Activated CD4-positive, alpha-beta T cell treated with anti-CD3 and anti-CD28 coated beads, Interleukin-2, amount 10 ng/mL, durations not matched to agents 24 days and 14 days (primary cell): Measurements from ENCODE around the gene BBC3. TPM values are rescaled to one million over a fixed set of nuclear protein-coding genes. Genes with fewer than 3 reads are reported as not detected.
"Not testable (repeated sequence)": the region's sequence is repeated elsewhere in the genome, so short reads cannot be mapped to it uniquely, and the experiment has no call there.

ENCODE experiments used
- DNase-seq: peaks from one replicate; pipeline ENCODE4 v3.0.0; 2022
- H3K27ac Mint-ChIP-seq: one replicate; pipeline ENCODE4 v1.8.0; 2022; ENCODE audit warnings: mild to moderate bottlenecking, mixed read lengths
- H3K27me3 Mint-ChIP-seq: one replicate; pipeline ENCODE4 v1.8.0; 2022; ENCODE audit warnings: mixed read lengths
- H3K36me3 Mint-ChIP-seq: one replicate; pipeline ENCODE4 v1.8.0; 2022; ENCODE audit warnings: low read depth, mild to moderate bottlenecking, mixed read lengths
- H3K4me1 Mint-ChIP-seq: one replicate; pipeline ENCODE4 v1.8.0; 2021; ENCODE audit warnings: mixed read lengths
- H3K4me3 Mint-ChIP-seq: one replicate; pipeline ENCODE4 v1.8.0; 2022; ENCODE audit warnings: mild to moderate bottlenecking, moderate library complexity, mixed read lengths
- H3K9me3 Mint-ChIP-seq: one replicate; pipeline ENCODE4 v1.8.0; 2021; ENCODE audit warnings: mixed read lengths
- intact Hi-C: fragments of 100-400 bp; cut with micrococcal nuclease; formaldehyde crosslinking; loops from one replicate; pipeline ENCODE4 v1.15.1; 2023
- total RNA-seq: library from RNA; stranded (reverse); gene quantifications from 2 replicates; pipeline ENCODE4 v1.2.3, GENCODE V29; 2022

The BBC3 gene
- total RNA-seq, 1 donor from 2014 or later = 17.4 TPM

DNA sequence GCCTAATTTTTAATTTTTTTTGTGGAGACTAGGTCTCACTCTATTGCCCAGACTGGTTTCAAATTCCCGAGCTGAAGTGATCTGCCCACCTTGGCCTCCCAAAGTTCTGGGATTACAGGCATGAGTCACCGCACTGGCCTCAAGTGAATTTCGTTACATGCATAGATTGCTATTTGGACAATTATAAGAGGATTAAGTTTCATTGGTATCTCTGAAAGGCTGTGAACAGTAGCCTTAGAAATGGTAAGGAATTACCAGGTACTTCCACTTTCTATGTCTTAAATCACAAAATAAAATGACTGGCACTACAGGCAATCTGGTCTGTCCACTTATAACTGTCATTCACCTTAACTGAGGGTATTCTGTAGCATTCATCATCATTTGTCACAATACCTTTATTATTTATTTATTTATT, 22.5 kb upstream of the BBC3 start:
- Mint-ChIP-seq H3K4me3 (no peak overlapping the region), H3K9me3 (no peaks in the 10 kb centered on the region), H3K36me3 (peaks cover 12% of the 10 kb centered on the region), H3K27ac (no peak overlapping the region), H3K27me3 (peaks cover 2% of the 10 kb centered on the region), H3K4me1 (peaks cover 23% of the 10 kb centered on the region)
- intact Hi-C loops = no loop called here
- no peak for DNase-seq

DNA sequence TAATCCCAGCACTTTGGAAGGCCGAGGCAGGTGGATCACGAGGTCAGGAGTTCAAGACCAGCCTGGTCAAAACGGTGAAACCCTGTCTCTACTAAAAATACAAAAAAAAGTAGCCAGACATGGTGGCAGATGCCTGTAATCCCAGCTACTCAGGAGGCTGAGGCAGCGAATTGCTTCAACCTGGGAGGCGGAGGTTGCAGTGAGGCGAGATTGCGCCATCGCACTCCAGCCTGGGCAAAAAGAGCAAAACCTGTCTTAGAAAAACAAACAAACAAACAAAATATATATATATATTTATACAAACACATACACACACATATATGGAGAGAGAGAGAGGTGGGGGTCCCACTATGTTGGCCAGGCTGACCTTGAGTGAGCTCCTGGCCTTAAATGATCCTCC, 22.0 kb upstream of the BBC3 start:
- H3K9me3 Mint-ChIP-seq, H3K27ac Mint-ChIP-seq, H3K4me3 Mint-ChIP-seq, intact Hi-C loops, DNase-seq, H3K27me3 Mint-ChIP-seq: not testable (repeated sequence)
- peaks cover 11% of the 10 kb centered on the region for H3K36me3 Mint-ChIP-seq
- H3K4me1 Mint-ChIP-seq = peaks cover 20% of the 10 kb centered on the region

DNA sequence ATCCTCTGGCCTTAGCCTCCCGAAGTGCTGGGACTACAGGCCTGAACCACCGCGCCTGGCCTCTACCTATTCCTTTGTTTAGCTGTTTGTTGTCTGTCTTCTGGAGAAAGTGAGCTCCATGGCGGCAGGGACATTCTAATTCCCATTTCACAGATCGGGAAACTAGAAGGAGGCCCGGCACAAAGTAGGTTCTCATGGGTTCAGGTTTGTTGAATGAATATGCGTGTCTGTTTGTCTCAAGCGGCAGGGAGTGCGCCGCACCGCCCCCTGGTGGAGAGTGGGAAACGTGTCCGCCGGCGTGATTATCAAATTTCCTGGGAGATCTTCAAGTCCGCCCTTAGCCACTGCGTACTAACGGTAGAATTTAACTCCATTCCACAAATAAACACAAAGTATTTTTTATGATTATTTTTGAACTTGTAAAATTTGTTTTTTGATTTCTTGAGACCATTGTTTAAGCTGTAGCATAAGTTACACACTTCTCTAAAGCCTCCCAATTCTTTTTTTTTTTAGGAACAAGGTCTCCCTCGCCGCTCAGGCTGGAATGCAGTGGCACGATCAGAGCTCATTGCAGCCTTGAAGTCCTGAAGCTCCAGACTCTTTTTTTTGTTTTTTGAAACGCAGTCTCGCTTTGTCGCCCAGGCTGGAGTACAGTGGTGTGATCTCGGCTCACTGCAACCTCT, 16.4 kb upstream of the BBC3 start:
- Mint-ChIP-seq H3K9me3 (no peaks in the 10 kb centered on the region), H3K36me3 (no peaks in the 10 kb centered on the region), H3K27ac (no peak overlapping the region), H3K27me3 (no peaks in the 10 kb centered on the region), H3K4me3 (no peak overlapping the region), H3K4me1 (peaks cover 21% of the 10 kb centered on the region)
- peak; percentile 95 for DNase-seq
- intact Hi-C loops = loop anchor here (5.0 to 10.0 kb wide), 2 partner anchors 213 to 235 kb away; no protein-coding TSS in a partner anchor

DNA sequence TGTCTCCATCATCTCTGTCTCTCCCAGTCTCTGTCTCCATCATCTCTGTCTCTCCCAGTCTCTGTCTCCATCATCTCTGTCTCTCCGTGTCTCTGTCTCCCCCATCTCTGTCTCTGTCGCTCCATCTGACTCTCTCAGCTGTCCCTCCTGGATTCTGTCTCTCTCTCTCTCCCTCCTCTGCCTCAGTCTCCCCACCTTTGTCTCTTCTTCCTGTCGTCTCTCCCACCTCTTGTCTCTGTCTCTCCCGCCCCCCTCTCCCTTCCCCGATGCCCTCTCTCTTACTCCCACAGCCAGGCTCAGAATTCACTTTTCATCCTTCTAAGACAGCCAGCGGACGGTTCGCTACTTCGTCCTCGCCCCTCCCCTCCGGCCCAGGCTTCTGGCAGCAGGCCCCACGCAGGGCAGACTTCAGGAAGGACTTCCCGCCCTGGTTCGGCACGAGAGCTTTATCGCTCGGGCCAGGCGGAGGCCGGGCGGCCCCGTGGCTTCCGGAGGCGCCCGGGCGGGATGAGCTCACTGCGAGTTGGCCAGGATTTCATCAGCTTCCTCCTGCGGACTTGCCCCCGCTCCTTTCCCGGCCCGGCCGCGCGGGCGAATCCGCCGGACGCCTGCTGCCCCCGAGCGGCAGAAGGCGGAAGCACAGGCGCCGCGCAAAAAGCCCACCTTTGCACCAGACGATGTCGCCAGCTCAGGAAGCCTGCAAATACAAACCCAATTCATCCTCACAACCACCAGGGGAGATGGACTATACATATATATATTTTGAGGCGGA, 13.0 kb upstream of the BBC3 start:
- Mint-ChIP-seq H3K27me3 (peaks cover 1% of the 10 kb centered on the region), H3K4me1 (peaks cover 25% of the 10 kb centered on the region), H3K4me3 (peak overlapping the region; percentile 85), H3K27ac (peak overlapping the region; percentile 97), H3K9me3 (no peaks in the 10 kb centered on the region), H3K36me3 (no peaks in the 10 kb centered on the region)
- peak; percentile 98 for DNase-seq
- intact Hi-C loops = loop anchor here (1.0 to 10.0 kb wide), 5 partner anchors 34 to 209 kb away; no protein-coding TSS in a partner anchor

DNA sequence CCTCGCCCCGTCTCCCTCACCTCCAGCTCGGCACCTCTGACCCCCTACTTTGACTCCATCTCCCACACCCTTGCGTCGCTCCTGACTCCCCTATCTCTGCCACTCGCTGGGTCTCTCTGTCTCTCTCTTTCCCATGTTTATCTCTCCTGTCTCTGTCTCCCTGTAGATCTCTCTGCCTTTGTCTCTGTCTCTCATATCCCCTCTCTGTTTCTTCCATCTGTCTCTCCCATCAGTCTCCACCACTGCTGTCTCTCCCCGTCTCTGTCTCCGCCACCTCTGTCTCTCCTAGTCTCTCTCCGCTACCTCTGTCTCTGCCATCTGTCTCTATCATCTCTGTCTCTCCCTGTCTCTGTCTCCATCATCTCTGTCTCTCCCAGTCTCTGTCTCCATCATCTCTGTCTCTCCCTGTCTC, 12.4 kb upstream of the BBC3 start:
- peak overlapping the region; percentile 85 for H3K4me3 Mint-ChIP-seq
- H3K27me3 Mint-ChIP-seq = peaks cover 3% of the 10 kb centered on the region
- no peaks in the 10 kb centered on the region for H3K9me3 Mint-ChIP-seq
- intact Hi-C loops = loop anchor here (10.0 kb wide), 1 partner anchor 209 kb away; no protein-coding TSS in a partner anchor
- no peaks in the 10 kb centered on the region for H3K36me3 Mint-ChIP-seq
- H3K4me1 Mint-ChIP-seq = peaks cover 28% of the 10 kb centered on the region
- no peak for DNase-seq
- H3K27ac Mint-ChIP-seq = peak overlapping the region; percentile 97

DNA sequence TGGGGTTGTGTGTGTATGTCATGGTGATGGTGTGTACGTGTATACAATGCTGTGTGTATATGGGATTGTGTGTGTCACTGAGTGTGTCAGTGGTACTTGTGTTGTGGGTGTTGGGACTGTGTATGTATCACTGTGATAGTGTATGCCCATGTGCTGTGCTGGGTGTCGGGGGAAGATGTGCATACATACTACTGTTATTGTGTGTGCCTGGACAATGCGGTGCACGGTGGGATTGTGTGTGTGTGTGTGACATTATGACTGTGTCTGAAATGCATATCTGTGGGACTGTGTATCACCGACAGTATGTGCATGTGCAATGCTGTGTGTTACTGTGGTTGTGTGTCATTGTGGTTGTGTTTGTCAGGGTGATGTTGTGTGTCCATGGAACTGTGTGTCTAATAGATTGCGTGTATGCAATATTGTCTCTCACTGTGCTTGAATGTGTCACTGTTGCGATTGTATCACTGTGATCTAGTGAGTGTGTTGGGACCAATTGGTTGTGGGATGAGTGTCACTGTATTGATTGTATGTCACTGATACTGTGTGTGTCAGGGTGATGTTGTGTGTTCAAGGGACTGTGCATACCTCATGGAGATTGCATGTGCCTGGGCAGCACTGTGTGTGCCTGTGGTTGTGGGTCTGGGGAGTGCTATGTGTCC, 11.0 kb upstream of the BBC3 start:
- intact Hi-C loops = loop anchor here (1.0 to 10.0 kb wide), 2 partner anchors 11 to 207 kb away; partner anchors contain the start of gene BBC3
- DNase-seq = peak; percentile 74
- no peaks in the 10 kb centered on the region for H3K36me3 Mint-ChIP-seq
- no peak overlapping the region for H3K27ac Mint-ChIP-seq
- H3K4me3 Mint-ChIP-seq = no peak overlapping the region
- peaks cover 25% of the 10 kb centered on the region for H3K4me1 Mint-ChIP-seq
- H3K9me3 Mint-ChIP-seq = no peaks in the 10 kb centered on the region
- H3K27me3 Mint-ChIP-seq = peaks cover 3% of the 10 kb centered on the region

DNA sequence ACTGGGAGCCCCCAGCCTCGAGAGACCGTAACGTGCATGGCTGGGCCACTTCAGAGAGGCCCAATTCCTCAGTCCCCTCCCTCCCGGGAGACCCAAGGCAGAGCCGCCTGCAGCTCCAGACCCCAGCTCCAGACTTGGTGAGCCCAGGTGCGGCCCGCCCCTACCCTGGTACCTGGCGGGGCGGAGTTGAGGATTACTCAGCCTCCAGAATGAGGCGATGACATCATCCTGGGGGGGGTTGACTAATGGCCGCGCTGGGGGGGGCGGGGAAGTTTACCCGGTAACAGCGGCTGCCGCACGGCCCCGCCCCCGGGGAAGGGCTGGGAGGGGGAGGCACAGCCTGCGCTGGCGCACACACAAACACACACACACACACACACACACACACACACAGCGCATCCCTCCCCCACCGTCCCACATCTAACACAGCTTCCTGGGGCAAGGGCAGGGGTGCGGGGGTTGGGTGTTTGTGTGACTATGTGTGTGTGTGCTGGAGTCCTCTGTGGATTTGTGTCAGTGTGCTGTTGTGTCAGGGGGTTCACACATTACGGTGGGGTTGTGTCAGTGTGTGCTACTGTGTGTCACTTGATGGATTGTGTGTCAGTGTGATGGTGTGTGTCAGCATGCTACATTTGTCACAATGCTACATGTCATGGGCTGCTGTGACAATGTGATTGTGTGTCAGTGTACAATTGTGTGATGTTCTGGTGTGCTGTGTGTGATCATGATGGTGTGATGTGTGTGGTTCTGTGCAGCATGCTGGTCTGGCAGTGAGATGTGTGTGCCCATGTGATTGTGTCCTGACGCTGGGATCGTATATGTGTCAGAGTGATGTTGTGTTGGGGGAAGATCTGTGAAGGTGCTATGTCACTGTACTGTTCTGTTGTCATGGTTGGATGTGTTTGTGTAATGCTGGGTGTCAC, 10.3 kb upstream of the BBC3 start:
- no peaks in the 10 kb centered on the region for H3K36me3 Mint-ChIP-seq
- H3K4me3 Mint-ChIP-seq = peak overlapping the region; percentile 41
- intact Hi-C loops = loop anchor here (1.0 to 10.0 kb wide), 2 partner anchors 10 to 206 kb away; partner anchors contain the start of gene BBC3

DNA sequence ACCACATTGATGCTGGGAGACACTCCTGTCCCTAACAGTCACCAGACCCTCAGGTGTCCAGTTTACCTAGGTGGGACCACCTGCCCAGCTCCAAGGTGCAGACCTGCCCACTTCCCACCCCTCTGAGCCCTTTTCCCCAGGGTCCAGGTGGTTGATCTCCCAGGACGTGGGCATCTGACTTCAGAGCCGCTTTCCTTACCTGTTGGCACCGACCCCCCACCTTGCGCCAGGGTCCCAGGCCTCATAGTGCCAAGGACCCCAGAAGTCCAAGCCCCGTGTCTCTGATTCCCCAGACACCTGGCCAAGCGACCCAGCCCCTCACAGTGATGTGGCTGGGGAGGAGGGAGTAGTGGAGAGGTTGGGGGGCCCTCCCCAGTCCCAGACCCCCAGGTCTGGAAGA, 9.6 kb upstream of the BBC3 start:
- intact Hi-C loops = loop anchor here (10.0 kb wide), 1 partner anchor 206 kb away; no protein-coding TSS in a partner anchor
- peaks cover 25% of the 10 kb centered on the region for H3K4me1 Mint-ChIP-seq
- peak overlapping the region; percentile 41 for H3K4me3 Mint-ChIP-seq
- H3K36me3 Mint-ChIP-seq = no peaks in the 10 kb centered on the region
- DNase-seq = peak; percentile 57
- peaks cover 5% of the 10 kb centered on the region for H3K27me3 Mint-ChIP-seq
- no peak overlapping the region for H3K27ac Mint-ChIP-seq
- H3K9me3 Mint-ChIP-seq = no peaks in the 10 kb centered on the region

More for the DNA sequence above, 10.3 kb upstream of the BBC3 start:
- peak; percentile 95 for DNase-seq
- no peaks in the 10 kb centered on the region for H3K9me3 Mint-ChIP-seq
- H3K4me1 Mint-ChIP-seq = peaks cover 25% of the 10 kb centered on the region
- H3K27ac Mint-ChIP-seq = no peak overlapping the region
- H3K27me3 Mint-ChIP-seq = peaks cover 3% of the 10 kb centered on the region

DNA sequence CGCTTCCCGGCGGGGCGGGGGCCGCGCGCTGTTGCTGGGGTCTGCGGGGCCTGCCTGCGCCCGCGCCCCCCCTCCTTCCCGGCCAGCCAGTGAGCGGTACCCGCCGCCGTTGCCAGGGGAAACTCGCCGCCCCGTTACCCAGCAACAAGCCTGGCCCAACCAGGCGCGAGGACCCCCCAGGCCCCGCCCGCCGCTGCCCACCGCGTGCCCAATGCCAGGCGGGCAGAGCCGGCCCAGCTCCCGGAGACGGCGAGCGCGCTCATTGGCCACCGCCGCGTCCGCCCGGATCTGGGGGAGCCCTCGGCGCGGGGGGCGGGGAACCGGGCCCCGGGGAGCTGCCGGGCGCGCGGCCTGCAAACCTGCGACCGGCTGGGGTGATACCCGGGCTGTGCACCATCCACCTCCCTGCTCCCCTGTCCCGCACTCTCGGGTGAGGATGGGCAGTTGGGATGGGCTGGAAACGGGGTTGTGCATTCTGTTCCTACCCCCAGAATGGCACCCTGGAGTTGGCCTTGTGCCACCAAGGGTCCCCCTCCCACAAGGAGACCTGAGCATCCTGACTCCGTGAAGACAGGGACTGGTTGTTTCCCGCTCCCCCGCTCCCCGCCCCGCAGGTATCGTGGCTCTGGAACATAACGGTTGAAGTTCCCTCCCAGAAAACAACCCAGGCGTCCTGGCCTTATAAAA, 8.8 kb upstream of the BBC3 start:
- no peak overlapping the region for H3K27ac Mint-ChIP-seq
- H3K4me3 Mint-ChIP-seq = peak overlapping the region; percentile 41
- peaks cover 23% of the 10 kb centered on the region for H3K4me1 Mint-ChIP-seq

DNA sequence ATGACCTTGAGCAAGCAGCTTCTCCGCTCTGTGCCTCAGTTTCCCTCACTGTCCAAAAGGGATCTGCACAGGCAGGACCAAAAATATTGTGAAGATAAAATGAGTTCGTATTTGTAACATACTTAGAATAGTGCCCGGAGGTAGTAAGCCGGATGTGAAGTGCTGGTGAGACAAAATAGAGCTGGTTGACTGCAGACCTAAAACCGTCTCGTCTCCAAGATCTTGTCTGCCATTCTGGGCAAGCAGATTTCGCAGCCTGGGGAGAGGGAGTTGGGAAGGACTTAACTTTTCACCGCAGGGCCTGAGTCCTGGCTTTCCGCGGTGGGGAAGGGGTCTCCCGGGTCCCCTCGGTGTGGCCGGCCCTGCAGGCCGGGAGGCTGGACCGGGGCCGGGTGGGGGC, 8.2 kb upstream of the BBC3 start:
- no peaks in the 10 kb centered on the region for H3K9me3 Mint-ChIP-seq
- H3K27me3 Mint-ChIP-seq = peaks cover 5% of the 10 kb centered on the region
- no peaks in the 10 kb centered on the region for H3K36me3 Mint-ChIP-seq
- H3K27ac Mint-ChIP-seq = peak overlapping the region; percentile 54
- intact Hi-C loops = no loop called here
- peak overlapping the region; percentile 76 for H3K4me3 Mint-ChIP-seq
- peak; percentile 69 for DNase-seq
- H3K4me1 Mint-ChIP-seq = peaks cover 18% of the 10 kb centered on the region

More for the DNA sequence above, 8.8 kb upstream of the BBC3 start:
- DNase-seq = peak; percentile 87
- Mint-ChIP-seq H3K27me3 (peaks cover 5% of the 10 kb centered on the region), H3K36me3 (no peaks in the 10 kb centered on the region), H3K9me3 (no peaks in the 10 kb centered on the region)
- intact Hi-C loops = loop anchor here (10.0 kb wide), 1 partner anchor 205 kb away; no protein-coding TSS in a partner anchor

DNA sequence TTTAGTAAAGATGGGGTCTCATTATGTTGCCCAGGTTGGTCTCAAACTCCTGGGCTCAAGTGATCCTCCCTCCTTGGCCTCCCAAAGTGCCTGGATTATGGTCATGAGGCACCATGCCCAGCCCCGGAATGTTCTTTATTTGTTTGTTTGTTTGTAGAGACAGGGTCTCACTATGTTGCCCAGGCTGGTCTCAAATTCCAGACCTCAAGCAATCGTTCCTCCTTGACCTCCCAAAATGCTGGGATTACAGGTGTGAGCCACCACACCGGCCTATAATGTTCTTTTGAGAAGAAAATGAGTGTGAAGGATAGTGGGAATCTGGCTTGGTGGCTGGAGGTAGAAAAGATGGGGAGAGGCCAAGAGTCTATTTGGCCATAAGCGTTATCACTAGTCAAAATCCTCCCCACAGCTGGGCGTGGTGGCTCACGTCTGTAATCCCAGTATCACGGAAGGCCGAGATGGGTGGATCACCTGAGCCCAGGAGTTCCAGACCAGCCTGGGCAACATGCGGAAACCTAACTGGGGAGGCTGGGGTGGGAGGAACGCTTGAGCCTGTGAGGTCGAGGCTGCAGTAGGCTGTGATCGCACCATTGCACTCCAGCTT, 5.2 kb upstream of the BBC3 start:
- H3K9me3 Mint-ChIP-seq = no peaks in the 10 kb centered on the region
- intact Hi-C loops = no loop called here
- peaks cover 25% of the 10 kb centered on the region for H3K4me1 Mint-ChIP-seq
- peaks cover 5% of the 10 kb centered on the region for H3K27me3 Mint-ChIP-seq
- no peaks in the 10 kb centered on the region for H3K36me3 Mint-ChIP-seq
- no peak overlapping the region for H3K4me3 Mint-ChIP-seq
- no peak overlapping the region for H3K27ac Mint-ChIP-seq
- no peak for DNase-seq
